GM21360 (cell line): Measurements from ENCODE around the gene PPP1R14D.
A peak's percentile ranks its signal among the peaks of the same experiment; 100 is the strongest.
"Not testable (repeated sequence)": the region's sequence is repeated elsewhere in the genome, so short reads cannot be mapped to it uniquely, and the experiment has no call there.

Experiments
- ATAC-seq: cut with Tn5 transposase; IDR thresholded peaks from one replicate; pipeline ENCODE4 v1.9.1; 2021; ENCODE audit warnings: mild to moderate bottlenecking, moderate library complexity; ENCODE audit not compliant: unreplicated experiment

The PPP1R14D gene

DNA sequence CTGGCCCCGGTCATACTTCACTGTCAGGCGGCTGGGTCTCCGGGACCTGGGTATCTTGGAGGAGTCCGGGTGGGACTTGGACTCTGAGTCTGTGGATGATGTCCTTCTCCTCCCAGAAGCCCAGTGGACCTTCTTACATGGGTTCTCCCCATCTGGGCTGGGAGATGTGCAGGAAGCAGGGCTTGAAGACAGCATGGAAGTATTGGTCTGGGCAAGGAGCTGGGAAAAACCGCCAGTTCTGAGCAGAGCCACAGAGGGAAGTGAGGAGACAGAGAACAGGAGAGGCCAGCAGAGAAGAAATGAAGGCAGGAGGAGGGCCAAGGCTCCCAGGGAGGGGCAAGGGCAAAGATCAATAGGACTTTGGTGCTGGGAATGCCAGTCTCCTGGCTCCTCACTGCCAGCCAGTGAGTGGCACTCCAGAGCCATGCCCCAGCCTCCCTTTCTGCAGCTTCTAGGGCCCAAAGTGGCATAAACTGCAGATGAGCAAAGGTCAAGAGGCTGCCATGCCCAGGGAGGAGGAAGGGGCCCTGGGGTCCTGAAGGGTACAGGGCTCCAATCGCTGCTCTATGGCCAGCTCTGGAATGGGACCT is at the start of gene PPP1R14D:
Gene PPP1R14D, minus strand, starts transcription at position 262 of the 590 bp plus-strand sequence. Its CDS starts 67 bp downstream, at position 195.
- ATAC-seq, result no peak

DNA sequence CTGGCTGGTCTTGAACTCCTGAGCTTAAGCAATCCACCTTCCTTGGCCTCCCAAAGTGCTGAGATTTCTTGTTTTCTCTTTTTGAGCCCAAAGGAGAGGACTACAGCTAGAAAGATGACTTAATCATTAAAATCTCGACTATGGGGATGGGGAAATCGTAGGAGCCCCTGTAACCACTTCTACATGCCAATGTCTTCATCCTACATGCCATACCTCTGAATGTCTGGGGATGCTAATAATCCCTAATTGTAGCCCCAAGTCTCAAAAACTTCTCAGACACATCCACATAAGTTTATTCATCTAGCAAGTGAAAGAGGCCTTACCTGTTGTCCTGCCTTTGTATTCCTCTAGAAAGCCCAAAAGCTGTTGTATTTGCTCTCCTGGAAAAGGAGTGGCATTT is 49.2 kb upstream of the PPP1R14D start:
- ATAC-seq, result no peak

DNA sequence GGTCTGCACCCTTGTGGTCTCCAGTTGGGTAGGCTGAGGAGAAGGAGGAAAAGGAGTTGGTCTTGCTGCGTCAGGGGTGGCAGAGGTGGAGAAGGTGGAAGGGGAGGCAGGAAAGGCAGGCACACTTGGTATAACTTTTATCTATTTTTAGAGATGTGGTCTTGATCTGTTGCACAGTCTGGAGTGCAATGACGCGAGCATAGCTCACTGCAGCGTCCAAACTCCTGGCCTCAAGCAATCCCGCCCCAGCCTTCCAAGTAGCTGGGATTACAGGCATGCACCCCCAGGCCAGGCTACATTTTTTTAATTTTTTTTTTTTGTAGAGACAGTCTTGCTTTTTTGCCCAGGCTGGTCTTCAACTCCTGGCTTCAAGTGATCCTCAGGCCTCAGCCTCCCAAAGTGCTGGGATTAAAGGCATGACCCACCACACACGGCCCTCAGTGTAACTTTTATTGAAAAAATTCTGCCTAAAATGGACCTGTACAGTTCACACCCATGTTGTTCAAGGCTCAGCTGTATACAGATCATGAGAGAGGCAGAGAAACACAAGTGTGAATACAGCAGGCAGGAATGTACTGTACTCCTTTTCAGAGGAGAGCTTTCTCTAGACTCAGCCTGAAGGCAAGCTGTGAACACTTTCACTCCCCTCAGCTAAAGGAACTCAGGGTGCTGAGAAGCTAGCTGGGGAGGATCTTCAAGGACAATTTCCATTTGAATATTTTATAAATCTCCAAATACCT is 47.7 kb upstream of the PPP1R14D start:
- ATAC-seq, result no peak

GRCh38 chr15:40873694-40874561 is 45.4 kb upstream of the PPP1R14D start, which contains the start of gene RHOV:
Gene RHOV (minus strand): TSS chr15:40874234. CDS start chr15:40874139, 95 bp downstream.
- ATAC-seq, result peak; percentile 49

GRCh38 chr15:40872791-40873693 is 44.5 kb upstream of the PPP1R14D start:
- no peak for ATAC-seq

- peak; percentile 41 for ATAC-seq
Measured at GRCh38 chr15:40871749-40872617, 43.5 kb upstream of the PPP1R14D start.

GRCh38 chr15:40870716-40871115 is 42.2 kb upstream of the PPP1R14D start:
- no peak for ATAC-seq

- no peak for ATAC-seq
Measured at GRCh38 chr15:40869686-40870085, 41.2 kb upstream of the PPP1R14D start.

DNA sequence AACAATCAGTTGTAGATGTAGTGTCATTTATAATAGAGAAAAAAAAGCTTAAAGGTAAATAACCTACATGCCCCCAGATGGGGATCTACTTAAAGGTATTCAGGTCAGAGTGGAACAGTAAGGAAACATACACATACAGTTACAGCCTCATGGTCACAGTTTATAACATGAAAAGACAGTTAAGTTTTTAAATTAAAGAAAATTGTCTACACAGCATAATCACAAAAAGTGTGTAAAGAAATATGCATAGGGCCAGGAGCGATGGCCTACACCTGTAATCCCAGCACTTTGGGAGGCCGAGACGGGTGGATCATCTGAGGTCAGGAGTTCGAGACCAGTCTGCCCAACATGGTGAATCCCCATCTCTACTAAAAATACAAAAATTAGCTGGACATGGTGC is 38.7 kb upstream of the PPP1R14D start:
- ATAC-seq, result no peak

DNA sequence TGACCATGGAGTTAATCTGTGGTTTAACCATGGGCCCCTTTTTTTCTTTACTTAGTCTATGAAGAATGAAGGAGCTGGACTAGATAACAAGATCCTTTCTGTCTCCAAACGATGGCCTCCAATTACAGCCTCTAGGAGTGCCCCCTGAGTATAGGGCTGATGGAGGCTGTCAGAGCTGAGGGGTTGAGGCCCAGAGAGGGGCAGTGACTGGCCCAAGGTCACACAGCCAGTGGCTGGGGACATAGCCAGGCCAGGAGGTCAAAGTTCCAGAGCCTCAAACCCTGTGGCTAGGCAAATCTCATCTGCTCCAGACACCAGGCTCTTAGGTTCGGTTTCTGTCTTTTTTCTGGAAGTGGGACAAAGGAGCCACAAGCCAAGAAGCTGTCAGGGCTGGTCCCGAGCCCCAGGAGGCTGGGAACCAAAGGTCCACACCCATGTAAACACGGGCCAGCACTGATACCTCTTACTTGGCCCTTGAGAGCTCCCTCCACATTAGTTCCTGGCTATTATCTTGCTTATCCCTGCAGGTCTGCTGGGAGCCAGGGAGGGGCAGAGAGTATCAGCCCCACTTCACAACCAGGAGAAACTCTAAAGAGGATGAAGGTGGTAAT is 35.3 kb upstream of the PPP1R14D start:
- ATAC-seq, result no peak

DNA sequence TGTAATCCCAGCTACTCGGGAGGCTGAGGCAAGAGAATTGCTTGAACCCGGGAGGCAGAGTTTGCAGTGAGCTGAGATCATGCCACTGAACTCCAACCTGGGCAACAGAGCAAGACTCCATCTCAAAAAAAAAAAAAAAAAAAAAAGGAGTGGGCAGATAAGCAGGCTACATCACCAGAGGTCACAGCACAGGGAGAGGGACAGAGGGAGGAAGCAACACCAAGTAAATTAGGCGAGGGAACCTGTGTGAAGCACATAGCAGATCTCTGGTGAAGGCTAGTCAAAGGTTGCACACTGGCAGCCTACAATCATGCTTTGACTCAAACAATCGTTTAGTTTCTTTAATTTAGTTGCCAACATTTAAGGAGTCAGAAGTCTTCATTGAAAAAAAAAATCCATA is 32.6 kb upstream of the PPP1R14D start:
- not testable (repeated sequence) for ATAC-seq

DNA sequence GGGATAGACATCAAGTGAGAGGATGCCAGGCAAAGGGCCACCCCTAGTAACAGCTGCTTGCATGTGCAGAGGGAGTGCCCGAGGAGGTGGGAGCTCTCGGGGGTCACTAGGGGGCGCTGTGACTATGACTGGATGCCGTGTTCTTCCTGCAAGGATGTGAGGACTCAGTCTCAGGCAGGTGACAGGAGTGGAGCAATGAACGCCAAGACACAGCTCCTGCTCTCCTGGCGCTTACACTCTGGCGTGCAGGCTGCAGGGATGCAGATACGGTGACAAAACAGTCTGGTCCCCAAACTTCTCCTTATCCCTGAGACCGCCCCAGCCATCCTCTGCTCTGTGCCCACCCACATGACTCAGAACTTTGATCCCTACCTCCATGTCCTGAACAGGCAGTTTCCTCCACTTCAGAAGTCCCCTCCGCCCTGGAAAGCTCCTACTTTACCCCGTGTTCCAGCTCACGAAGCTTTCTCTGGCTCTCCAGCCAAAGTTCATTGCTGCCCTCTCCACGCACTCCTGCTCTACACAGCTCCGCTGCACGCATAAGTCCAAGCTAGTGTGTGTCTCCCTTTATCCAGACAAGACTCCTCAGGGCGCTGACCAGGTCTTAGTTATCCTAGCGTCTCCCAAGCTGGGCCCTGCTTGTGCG is 30.8 kb upstream of the PPP1R14D start:
- no peak for ATAC-seq

DNA sequence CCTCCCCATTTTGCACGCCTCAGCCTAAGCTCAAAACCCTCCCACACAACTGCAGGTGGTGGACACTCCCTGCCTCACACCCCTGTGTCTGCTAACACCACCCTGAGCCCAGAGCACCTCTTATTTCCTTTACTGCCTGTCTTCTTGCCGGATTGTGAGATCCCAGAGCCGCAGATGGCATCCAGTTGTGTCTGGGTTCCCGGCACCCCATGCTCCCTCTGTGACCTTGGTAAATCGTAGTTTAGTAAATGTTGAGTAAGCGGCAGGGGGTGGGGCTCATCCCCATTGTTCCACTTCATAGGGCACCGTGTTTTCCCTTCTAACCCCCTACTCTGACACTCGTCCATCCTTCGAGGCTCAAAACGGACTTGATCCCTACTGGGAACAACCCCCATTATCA is 30.2 kb upstream of the PPP1R14D start:
- no peak for ATAC-seq

DNA sequence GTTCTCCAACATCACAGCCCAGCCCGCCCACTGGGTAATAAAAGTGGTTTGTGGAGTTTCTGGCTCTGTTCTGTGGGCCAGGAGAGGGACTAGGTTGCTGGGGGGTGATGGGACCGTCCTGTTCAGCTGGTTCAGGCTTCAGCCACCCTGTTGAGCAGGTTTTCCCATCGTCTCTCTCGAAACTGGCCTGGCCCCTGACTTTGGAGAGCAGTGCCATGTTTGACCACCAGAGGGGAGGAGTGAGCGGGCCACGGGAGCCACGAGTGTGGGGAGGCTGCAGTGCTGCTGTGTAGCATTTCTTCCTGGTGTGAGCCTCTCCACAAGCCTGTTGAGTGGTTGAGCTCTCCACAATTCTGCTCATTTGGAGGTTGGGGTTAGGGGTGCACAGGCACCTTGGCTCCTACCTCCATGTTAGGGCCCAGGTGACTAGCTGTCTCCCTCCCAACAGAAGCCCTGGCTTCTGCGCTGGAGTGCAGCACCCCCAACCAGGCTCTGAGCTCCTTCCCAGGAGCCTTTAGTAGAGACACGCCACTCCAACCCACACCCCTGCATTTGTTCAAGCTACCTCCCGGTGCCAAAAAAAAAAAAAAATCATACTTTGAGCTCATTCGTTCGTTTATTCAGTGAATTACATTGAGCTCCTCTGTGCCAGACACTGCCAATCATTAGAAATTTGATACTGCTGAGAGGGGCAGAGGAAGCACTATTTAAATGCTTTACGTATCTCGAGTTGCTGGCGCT is 29.3 kb upstream of the PPP1R14D start:
- no peak for ATAC-seq

DNA sequence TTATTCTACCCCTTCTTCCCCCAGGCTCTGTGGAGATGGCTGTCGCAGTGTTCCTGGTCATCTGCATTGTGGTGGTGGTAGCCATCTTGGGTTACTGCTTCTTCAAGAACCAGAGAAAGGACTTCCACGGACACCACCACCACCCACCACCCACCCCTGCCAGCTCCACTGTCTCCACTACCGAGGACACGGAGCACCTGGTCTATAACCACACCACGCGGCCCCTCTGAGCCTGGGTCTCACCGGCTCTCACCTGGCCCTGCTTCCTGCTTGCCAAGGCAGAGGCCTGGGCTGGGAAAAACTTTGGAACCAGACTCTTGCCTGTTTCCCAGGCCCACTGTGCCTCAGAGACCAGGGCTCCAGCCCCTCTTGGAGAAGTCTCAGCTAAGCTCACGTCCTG is 28.2 kb upstream of the PPP1R14D start:
- no peak for ATAC-seq

- no peak for ATAC-seq
Measured at GRCh38 chr15:40855706-40856234, 27.3 kb upstream of the PPP1R14D start.

GRCh38 chr15:40854161-40854560 is 25.7 kb upstream of the PPP1R14D start:
- no peak for ATAC-seq
